ENCODE measurements around the gene LSP1. TPM values are rescaled to one million over a fixed set of nuclear protein-coding genes. Genes with fewer than 3 reads are reported as not detected.

LSP1 gene
- total and polyA plus RNA-seq, 12 donors = 4.0 to 1,341 (median 278) TPM

DNA sequence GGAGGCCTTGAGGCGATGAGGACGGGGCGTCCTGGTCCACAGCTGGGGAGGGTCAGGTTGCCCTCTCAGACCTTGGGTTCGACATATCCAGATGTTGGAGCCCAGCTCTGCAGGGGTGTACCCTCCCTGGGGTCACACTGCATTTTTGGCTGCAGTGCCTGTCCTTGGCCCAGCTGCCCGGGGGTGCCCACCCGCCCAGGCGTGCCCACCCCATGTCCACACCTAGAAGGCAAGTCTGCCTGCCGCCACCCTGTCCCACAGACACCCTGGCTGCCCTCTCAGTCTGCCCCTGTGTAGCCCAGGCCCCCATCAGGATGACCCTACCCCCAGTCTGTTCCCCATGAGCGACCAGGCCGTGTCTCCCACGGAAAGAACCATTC lies 3.0 kb downstream of the LSP1 start:
- no peak for DNase-seq
- Histone ChIP-seq H3K9me3 (replicated peaks in 1 of 3) (no peaks in the 10 kb centered on the region), H3K36me3 (replicated peaks in 1 of 2) (no peaks in the 10 kb centered on the region), H3K4me3 (no peak overlapping the region), H3K4me1 (replicated peaks in 1 of 2) (peaks cover 6 to 17% of the 10 kb centered on the region in 2 donors), H3K27me3 (no peaks in the 10 kb centered on the region), H3K27ac (peak overlapping the region in 2 of 5 donors; percentile 8 to 13)
- TF ChIP-seq, protein P1, sequence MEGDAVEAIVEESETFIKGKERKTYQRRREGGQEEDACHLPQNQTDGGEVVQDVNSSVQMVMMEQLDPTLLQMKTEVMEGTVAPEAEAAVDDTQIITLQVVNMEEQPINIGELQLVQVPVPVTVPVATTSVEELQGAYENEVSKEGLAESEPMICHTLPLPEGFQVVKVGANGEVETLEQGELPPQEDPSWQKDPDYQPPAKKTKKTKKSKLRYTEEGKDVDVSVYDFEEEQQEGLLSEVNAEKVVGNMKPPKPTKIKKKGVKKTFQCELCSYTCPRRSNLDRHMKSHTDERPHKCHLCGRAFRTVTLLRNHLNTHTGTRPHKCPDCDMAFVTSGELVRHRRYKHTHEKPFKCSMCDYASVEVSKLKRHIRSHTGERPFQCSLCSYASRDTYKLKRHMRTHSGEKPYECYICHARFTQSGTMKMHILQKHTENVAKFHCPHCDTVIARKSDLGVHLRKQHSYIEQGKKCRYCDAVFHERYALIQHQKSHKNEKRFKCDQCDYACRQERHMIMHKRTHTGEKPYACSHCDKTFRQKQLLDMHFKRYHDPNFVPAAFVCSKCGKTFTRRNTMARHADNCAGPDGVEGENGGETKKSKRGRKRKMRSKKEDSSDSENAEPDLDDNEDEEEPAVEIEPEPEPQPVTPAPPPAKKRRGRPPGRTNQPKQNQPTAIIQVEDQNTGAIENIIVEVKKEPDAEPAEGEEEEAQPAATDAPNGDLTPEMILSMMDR (IDR thresholded peaks at IDR 0.05) = no peak
- TF ChIP-seq POLR2A (IDR thresholded peaks at IDR 0.05) = no peak
- 76 to 80% (median 79%) methylated on average over 7 to 11 of the region's 11 CpGs; no CpG with 5 or more reads in 1 of the 4 donors for whole genome bisulfite sequencing, 4 donors
- intact Hi-C loops (cut with DNase I) = no loop called here

DNA sequence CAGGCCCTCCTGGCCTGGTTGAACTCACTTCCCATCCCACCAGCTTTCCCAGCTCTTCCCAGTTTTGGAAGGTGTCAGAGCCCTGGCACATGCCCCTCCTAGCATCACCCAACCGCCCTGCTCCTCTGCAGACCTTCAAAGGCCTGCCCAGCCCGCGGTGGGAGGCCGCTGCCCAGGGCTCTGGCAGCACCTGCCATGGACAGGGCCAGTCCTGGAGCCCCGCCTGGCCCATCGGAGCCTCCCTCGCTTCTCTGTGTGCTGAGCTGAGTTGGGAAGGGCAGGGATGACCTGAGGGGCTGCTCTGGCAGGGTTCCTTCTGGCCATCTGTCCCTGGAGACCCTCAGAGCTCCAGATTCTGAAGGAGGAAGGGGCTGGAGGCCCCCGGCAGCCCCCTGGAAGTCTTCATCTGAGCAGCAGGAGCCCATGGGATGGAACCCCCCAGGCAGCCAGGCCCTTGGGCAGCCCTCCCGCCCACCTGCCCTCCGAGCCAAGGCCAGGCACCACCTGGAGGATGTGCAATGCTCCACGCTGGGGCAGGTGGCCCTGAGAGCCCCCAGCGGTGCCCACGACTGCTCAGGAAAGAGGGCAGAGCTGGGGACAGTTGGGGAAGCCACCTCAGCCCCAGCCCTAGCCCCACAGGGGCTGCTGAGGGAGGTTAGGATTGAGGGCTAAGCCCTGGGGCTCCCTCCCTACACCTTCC lies 3.6 kb downstream of the LSP1 start:
- Histone ChIP-seq H3K9me3 (replicated peaks in 1 of 3) (no peaks in the 10 kb centered on the region), H3K36me3 (replicated peaks in 1 of 2) (no peaks in the 10 kb centered on the region), H3K27ac (no peak overlapping the region), H3K4me1 (replicated peaks in 1 of 2) (peaks cover 6 to 17% of the 10 kb centered on the region in 2 donors), H3K4me3 (no peak overlapping the region), H3K27me3 (no peaks in the 10 kb centered on the region)
- intact Hi-C loops (cut with DNase I) = no loop called here
- no peak for DNase-seq
- 78 to 93% (median 90%) methylated on average over 3 to 13 of the region's 13 CpGs for WGBS, 4 donors
- TF ChIP-seq, protein P1 (IDR thresholded peaks at IDR 0.05) = no peak
- TF ChIP-seq POLR2A (IDR thresholded peaks at IDR 0.05) = no peak

DNA sequence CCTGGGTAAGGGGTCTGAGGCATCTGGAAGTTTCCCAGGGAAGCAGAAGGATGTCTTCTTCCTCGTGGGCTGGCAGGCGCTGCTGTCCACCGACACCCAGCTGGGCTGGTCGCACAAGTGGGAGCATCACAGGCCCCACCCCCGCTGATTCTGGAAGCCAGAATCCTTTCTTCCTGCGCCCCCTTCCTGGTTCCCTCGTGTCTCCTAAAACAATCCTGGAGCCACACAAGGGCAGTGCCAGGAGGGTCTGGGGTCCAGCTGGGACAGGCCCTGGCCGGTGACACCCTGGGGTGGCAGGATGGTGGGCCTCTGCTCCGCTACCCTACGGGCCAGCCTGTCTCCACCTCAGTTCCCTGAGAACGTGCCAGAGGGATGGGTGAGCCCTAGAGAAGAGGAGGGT lies 4.2 kb downstream of the LSP1 start:
- Histone ChIP-seq H3K27ac (no peak overlapping the region), H3K36me3 (replicated peaks in 1 of 2) (no peaks in the 10 kb centered on the region), H3K4me3 (no peak overlapping the region), H3K9me3 (replicated peaks in 1 of 3) (no peaks in the 10 kb centered on the region), H3K27me3 (no peaks in the 10 kb centered on the region), H3K4me1 (replicated peaks in 1 of 2) (peaks cover 6 to 17% of the 10 kb centered on the region in 2 donors)
- intact Hi-C loops (cut with DNase I) = no loop called here
- TF ChIP-seq, protein P1 (IDR thresholded peaks at IDR 0.05) = no peak
- no peak for TF ChIP-seq POLR2A (IDR thresholded peaks at IDR 0.05)
- 86 to 91% (median 88%) methylated on average over 8 to 11 of the region's 11 CpGs for WGBS, 4 donors
- no peak for DNase-seq

GRCh38 chr11:1858154-1858553 lies 5.3 kb downstream of the LSP1 start:
- peak in 1 of 7 donors; percentile 44 for DNase-seq
- H3K4me1 ChIP-seq (replicated peaks in 1 of 2) = peaks cover 15 to 24% of the 10 kb centered on the region in 2 donors
- H3K27me3 ChIP-seq = no peaks in the 10 kb centered on the region
- intact Hi-C loops (cut with DNase I) = no loop called here
- no peaks in the 10 kb centered on the region for H3K36me3 ChIP-seq (replicated peaks in 1 of 2)
- no peak overlapping the region for H3K27ac ChIP-seq
- 87 to 97% (median 89%) methylated on average over 6 to 9 of the region's 9 CpGs; no CpG with 5 or more reads in 1 of the 4 donors for WGBS, 4 donors
- no peaks in the 10 kb centered on the region for H3K9me3 ChIP-seq (replicated peaks in 1 of 3)
- no peak overlapping the region for H3K4me3 ChIP-seq
- no peak for TF ChIP-seq POLR2A (IDR thresholded peaks at IDR 0.05)
- TF ChIP-seq, protein P1 (IDR thresholded peaks at IDR 0.05) = no peak

All from adrenal gland (tissue), 12 donors.